ENCODE data around the gene SMAD4. TPM values are rescaled to one million over a fixed set of nuclear protein-coding genes. Genes with fewer than 3 reads are reported as not detected.

Gene SMAD4
- total and polyA plus RNA-seq, 2 of the 8 experiments (the other 6 are each of a cell fraction or from before 2014, with no cell fraction given): 86.5 to 139 TPM

GRCh38 chr18:51107082-51107481 lies 77.1 kb downstream of the SMAD4 start:
- H2AFZ ChIP-seq (ENCODE audit: low read length): no peak overlapping the region
- no peak overlapping the region for H3K27ac ChIP-seq (ENCODE audit: low read depth, low read length)
- no peak overlapping the region for H3K9ac ChIP-seq (replicated peaks in 1 of 4; ENCODE audit: extremely low read depth in 1 of 4, low read depth in 3 of 4, low read length in 3 of 4)
- H4K20me1 ChIP-seq (replicated peaks in 1 of 2; ENCODE audit: control insufficient read depth in 1 of 2, insufficient read depth in 2 of 2, low read length in 2 of 2): no peaks in the 10 kb centered on the region
- no peaks in the 10 kb centered on the region for H3K79me1 ChIP-seq (ENCODE audit: low read depth, low read length)
- H2BK20ac ChIP-seq (ENCODE audit: low read length): no peak overlapping the region
- POLR2A ChIA-PET (ENCODE audit: partially characterized antibody): no interaction called here
- no peaks in the 10 kb centered on the region; a peak in 1 of 8 replicates for H3K36me3 ChIP-seq (ENCODE audit: control insufficient read depth in 2 of 4, insufficient read depth in 4 of 4, low read length in 3 of 4)
- H3K9me3 ChIP-seq (ENCODE audit: insufficient read depth in 2 of 2, low read depth in 1 of 2, low read length in 1 of 2): peaks cover 0 to 7% of the 10 kb centered on the region in 2 experiments; a peak in 2 of 4 replicates
- H4K91ac ChIP-seq (replicated peaks; ENCODE audit: insufficient read length, low read length): no peak overlapping the region
- no peak overlapping the region for H2AK5ac ChIP-seq (ENCODE audit: low read depth, low read length)
- no peak for FAIRE-seq
- H3K4ac ChIP-seq (replicated peaks; ENCODE audit: insufficient read length, low read depth, low read length): no peak overlapping the region
- H2BK12ac ChIP-seq (ENCODE audit: low read depth, low read length): no peak overlapping the region
- 91% methylated on average over 6 of the region's 6 CpGs; no CpG with 5 or more reads in 1 of the 2 experiments for WGBS, 2 experiments (ENCODE audit: extremely low coverage in 1 of 2, insufficient coverage in 1 of 2, insufficient read length in 1 of 2, insufficient replicate concordance in 2 of 2, low coverage in 1 of 2, low lambda C conversion rate in 2 of 2, missing lambda C conversion rate in 1 of 2)
- no peak overlapping the region for H4K8ac ChIP-seq (ENCODE audit: extremely low read depth, insufficient read depth, low read length)
- H3K4me2 ChIP-seq (ENCODE audit: insufficient read depth in 1 of 2, low read depth in 2 of 2, low read length in 2 of 2): no peak overlapping the region
- no peak overlapping the region for H3K56ac ChIP-seq (replicated peaks; ENCODE audit: insufficient read length, low read depth, low read length)
- no peak overlapping the region for H3K4me3 ChIP-seq (ENCODE audit: extremely low read depth in 1 of 4, insufficient read depth in 2 of 4, low read depth in 3 of 4, low read length in 4 of 4)
- no peak for DNase-seq (ENCODE audit: low read depth in 1 of 2, low spot score in 2 of 2)
- no peak overlapping the region for H3K18ac ChIP-seq (ENCODE audit: extremely low read depth, low read length)
- H3K4me1 ChIP-seq (replicated peaks in 1 of 4; ENCODE audit: control insufficient read depth in 3 of 4, insufficient read depth in 4 of 4, low read length in 3 of 4): peaks cover 0 to 2% (median 0%) of the 10 kb centered on the region in 4 experiments; a peak in 2 of 7 replicates
- no peak overlapping the region for H2BK5ac ChIP-seq (ENCODE audit: low read depth, low read length)
- H3K23ac ChIP-seq (ENCODE audit: insufficient read length): no peak overlapping the region
- no peak overlapping the region for H3K14ac ChIP-seq (ENCODE audit: insufficient read length)
- H2BK15ac ChIP-seq (ENCODE audit: low read length): no peak overlapping the region
- H3K23me2 ChIP-seq (ENCODE audit: low read depth, low read length): peaks cover 2% of the 10 kb centered on the region; the same call in 1 of the 2 replicates
- CTCF ChIA-PET (ENCODE audit: partially characterized antibody): interaction anchor here (0.6 to 5.2 kb wide), 6 partner anchors 9 to 518 kb away, joined by 3 to 56 read pairs (median 3); no protein-coding TSS in a partner anchor
- H3K79me2 ChIP-seq (ENCODE audit: control insufficient read depth in 1 of 2, insufficient read depth in 2 of 2, low read length in 2 of 2): no peaks in the 10 kb centered on the region
- no peak overlapping the region for H2BK120ac ChIP-seq (replicated peaks; ENCODE audit: low read depth, low read length)
- no peaks in the 10 kb centered on the region for H3K27me3 ChIP-seq (replicated peaks in 1 of 4; ENCODE audit: control insufficient read depth in 3 of 4, extremely low read depth in 1 of 4, insufficient read depth in 3 of 4, low read length in 3 of 4)
- no peak overlapping the region for H4K5ac ChIP-seq (ENCODE audit: insufficient read length, low read depth, low read length)
- TF ChIP-seq POLR2A (IDR thresholded peaks at IDR 0.05; ENCODE audit: control extremely low read depth in 1 of 2, low read depth in 2 of 2, low read length in 2 of 2): no peak
- TF ChIP-seq NRF1 (IDR thresholded peaks at IDR 0.05; ENCODE audit: low read depth, low read length): no peak
- TF ChIP-seq, protein P1, sequence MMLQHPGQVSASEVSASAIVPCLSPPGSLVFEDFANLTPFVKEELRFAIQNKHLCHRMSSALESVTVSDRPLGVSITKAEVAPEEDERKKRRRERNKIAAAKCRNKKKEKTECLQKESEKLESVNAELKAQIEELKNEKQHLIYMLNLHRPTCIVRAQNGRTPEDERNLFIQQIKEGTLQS (IDR thresholded peaks at IDR 0.05; ENCODE audit: insufficient read depth, low read depth, low read length): no peak
- no peak for TF ChIP-seq SP2 (IDR thresholded peaks at IDR 0.05; ENCODE audit: low read length)
- no peak for TF ChIP-seq KDM5A (IDR thresholded peaks at IDR 0.05; ENCODE audit: low read length)
- TF ChIP-seq GTF2F1 (IDR thresholded peaks at IDR 0.05; ENCODE audit: borderline replicate concordance, low read depth, low read length): no peak
- no peak for TF ChIP-seq HDAC6 (IDR thresholded peaks at IDR 0.05; ENCODE audit: low read depth, low read length)
- no peak for TF ChIP-seq BRCA1 (IDR thresholded peaks at IDR 0.05; ENCODE audit: low read depth, low read length)
- TF ChIP-seq SIRT6 (IDR thresholded peaks at IDR 0.05; ENCODE audit: low read length): no peak
- TF ChIP-seq EP300 (IDR thresholded peaks at IDR 0.05; ENCODE audit: borderline replicate concordance in 1 of 2, low read depth in 2 of 2, low read length in 2 of 2): no peak
- no peak for TF ChIP-seq RNF2 (IDR thresholded peaks at IDR 0.05; ENCODE audit: borderline replicate concordance, low read depth, low read length, missing control alignments, poor library complexity, severe bottlenecking)
- no peak for TF ChIP-seq BCL11A (IDR thresholded peaks at IDR 0.05; ENCODE audit: low read depth in 2 of 2, low read length in 2 of 2)
- no peak for TF ChIP-seq CBX8 (IDR thresholded peaks at IDR 0.05; ENCODE audit: borderline replicate concordance, low read depth, low read length)
- no peak for TF ChIP-seq CHD1 (IDR thresholded peaks at IDR 0.05; ENCODE audit: low read depth, low read length)
- TF ChIP-seq BACH1 (IDR thresholded peaks at IDR 0.05; ENCODE audit: low read length): no peak

Measured in H1 (cell line).